HCT116 (cell line): ENCODE measurements around the gene IFRD1. TPM values are rescaled to one million over a fixed set of nuclear protein-coding genes. Genes with fewer than 3 reads are reported as not detected.
A peak's percentile ranks its signal among the peaks of the same experiment; 100 is the strongest.

Source experiments
- ATAC-seq: fragments of 200-7000 bp; cut with Tn5 transposase; 2 replicates; pipeline ENCODE4 v1.9.1; 2020; ENCODE audit warnings: mild to moderate bottlenecking, moderate library complexity
- BruUV-seq: library from RNA; stranded (reverse); fragments of 400-500 nt; replicated peaks from 2 replicates; lab custom pipeline; 2021; lab: Mats Ljungman, UMichigan
- CTCF ChIA-PET: fragments of 300-600 bp; sonication (Branson Sonifier 250); formaldehyde crosslinking; loops from one replicate; lab custom pipeline; 2021; ENCODE audit warnings: antibody characterized with exemption; lab: Charles Lee
- POLR2A ChIA-PET: fragments of 300-600, 350-600 bp; sonication (Branson Sonifier 250); formaldehyde crosslinking; loops from one replicate; lab custom pipeline; 2021; ENCODE audit warnings: antibody characterized with exemption; lab: Charles Lee
- RAD21 ChIA-PET, 2 experiments: fragments of 300-600 bp; sonication (Branson Sonifier 250); formaldehyde crosslinking; loops; one replicate each; lab custom pipeline; 2023; ENCODE audit warnings: low total read pairs in 2 of 2; ENCODE audit not compliant: uncharacterized antibody in 2 of 2, unreplicated experiment in 2 of 2, low non-redundant PET in 1 of 2; lab: Charles Lee
- DNase-seq: peaks from one replicate; pipeline ENCODE4 v3.0.0-alpha.2; 2010; ENCODE audit warnings: low read depth, low spot score
- H2AFZ ChIP-seq: fragments of 200-600 bp; shearing (Covaris generic), sonication (generic); 2 replicates; pipeline ENCODE4 v1.6.1; 2017; ENCODE audit warnings: low read depth, mixed run types, mixed read lengths, antibody characterized with exemption, low read length; ENCODE audit not compliant: poor library complexity, severe bottlenecking
- H3K27ac ChIP-seq: 2 replicates; pipeline ENCODE4 v1.5.1; 2012; ENCODE audit warnings: low read depth, low read length
- H3K27me3 ChIP-seq: fragments of 200-600 bp; sonication (generic); 2 replicates; pipeline ENCODE4 v1.6.1; 2016; ENCODE audit warnings: mixed run types, low read length, mixed read lengths; ENCODE audit not compliant: insufficient read depth
- H3K36me3 ChIP-seq, 2 experiments: fragments of 200-500 bp in 1 of 2; fragments of 200-600 bp in 1 of 2; sonication (Bioruptor generic) in 1 of 2; sonication (generic) in 1 of 2; 2 replicates each; pipeline versions ENCODE4 v1.5.1 to v1.6.1; 2014 to 2016; ENCODE audit warnings: low read length in 2 of 2, inconsistent platforms in 1 of 2, mixed read lengths in 1 of 2, mixed run types in 1 of 2; ENCODE audit not compliant: insufficient read depth in 2 of 2, control insufficient read depth in 1 of 2
- H3K4me1 ChIP-seq, 2 experiments: fragments of 200-600 bp in 1 of 2; sonication (generic) in 1 of 2; 2 replicates each; pipeline versions ENCODE4 v1.5.1 to v1.6.1; 2012 to 2017; ENCODE audit warnings: low read length in 2 of 2, inconsistent platforms in 1 of 2, mild to moderate bottlenecking in 1 of 2, mixed read lengths in 1 of 2, mixed run types in 1 of 2, moderate library complexity in 1 of 2; ENCODE audit not compliant: insufficient read depth in 2 of 2, control insufficient read depth in 1 of 2
- H3K4me2 ChIP-seq: fragments of 200-600 bp; sonication (generic); 2 replicates; pipeline ENCODE4 v1.6.1; 2017; ENCODE audit warnings: mixed run types, low read length, mixed read lengths
- H3K4me3 ChIP-seq, 2 experiments: fragments of 200-600 bp in 1 of 2; sonication (generic) in 1 of 2; replicated peaks in 1 of 2; 2 replicates each; pipeline ENCODE4 v1.5.1; 2011 to 2016; ENCODE audit warnings: low read length in 2 of 2, control low read depth in 1 of 2, low read depth in 1 of 2, mild to moderate bottlenecking in 1 of 2, mixed read lengths in 1 of 2, mixed run types in 1 of 2
- H3K79me2 ChIP-seq: fragments of 200-600 bp; sonication (generic); 2 replicates; pipeline ENCODE4 v1.6.1; 2017; ENCODE audit warnings: mild to moderate bottlenecking, mixed run types, low read length, moderate library complexity, mixed read lengths; ENCODE audit not compliant: insufficient read depth
- H3K9ac ChIP-seq: fragments of 200-600 bp; sonication (generic); 2 replicates; pipeline ENCODE4 v1.6.1; 2016; ENCODE audit warnings: low read length, mixed read lengths
- H3K9me2 ChIP-seq: fragments of 200-600 bp; sonication (generic), shearing (Covaris generic); 2 replicates; pipeline ENCODE4 v1.6.1; 2017; ENCODE audit warnings: mixed run types, mild to moderate bottlenecking, moderate library complexity; ENCODE audit not compliant: insufficient read depth
- H3K9me3 ChIP-seq, 2 experiments: fragments of 200-500 bp in 1 of 2; fragments of 200-600 bp in 1 of 2; sonication (Bioruptor generic) in 1 of 2; sonication (generic) in 1 of 2; 2 replicates each; pipeline ENCODE4 v1.6.1; 2014 to 2017; ENCODE audit warnings: low read length in 2 of 2, mixed read lengths in 2 of 2, inconsistent platforms in 1 of 2, low read depth in 1 of 2, mild to moderate bottlenecking in 1 of 2, mixed run types in 1 of 2, moderate library complexity in 1 of 2; ENCODE audit not compliant: control insufficient read depth in 1 of 2, insufficient read depth in 1 of 2
- H4K20me1 ChIP-seq: fragments of 200-600 bp; sonication (generic), shearing (Covaris generic); 2 replicates; pipeline ENCODE4 v1.6.1; 2017; ENCODE audit warnings: mixed run types, mild to moderate bottlenecking, moderate library complexity; ENCODE audit not compliant: insufficient read depth
- CBX3 ChIP-seq: IDR thresholded peaks from 2 replicates; pipeline ENCODE4 v1.6.1; 2012; ENCODE audit warnings: low read depth
- EGR1 ChIP-seq: IDR thresholded peaks from 2 replicates; pipeline ENCODE4 v1.6.1; 2012; ENCODE audit warnings: low read depth
- ELF1 ChIP-seq: IDR thresholded peaks from 2 replicates; pipeline ENCODE4 v1.6.1; 2012; ENCODE audit warnings: low read depth, borderline replicate concordance
- EZH2 ChIP-seq: fragments of 200-600 bp; sonication (generic); IDR thresholded peaks from 2 replicates; pipeline ENCODE4 v1.6.1; 2017; ENCODE audit warnings: antibody characterized with exemption, mixed run types
- FOSL1 ChIP-seq: IDR thresholded peaks from 2 replicates; pipeline ENCODE4 v1.6.1; 2012; ENCODE audit warnings: low read depth
- POLR2AphosphoS5 ChIP-seq: IDR thresholded peaks from 2 replicates; pipeline ENCODE4 v1.6.1; 2011; ENCODE audit warnings: mild to moderate bottlenecking, low read depth, low read length, moderate library complexity
- RAD21 ChIP-seq: IDR thresholded peaks from 2 replicates; pipeline ENCODE4 v1.6.1; 2012; ENCODE audit warnings: low read depth, mild to moderate bottlenecking
- SP1 ChIP-seq: IDR thresholded peaks from 2 replicates; pipeline ENCODE4 v1.6.1; 2012; ENCODE audit warnings: low read depth
- SRF ChIP-seq: IDR thresholded peaks from 2 replicates; pipeline ENCODE4 v1.6.1; 2012; ENCODE audit warnings: low read depth
- TCF7L2 ChIP-seq: IDR thresholded peaks from 2 replicates; pipeline ENCODE4 v1.7.0; 2011; ENCODE audit warnings: borderline replicate concordance, inconsistent platforms; ENCODE audit not compliant: insufficient read depth, insufficient read length; ENCODE audit errors: extremely low read depth
- YY1 ChIP-seq: IDR thresholded peaks from 2 replicates; pipeline ENCODE4 v1.6.1; 2011; ENCODE audit warnings: low read length, low read depth, moderate library complexity, mild to moderate bottlenecking; ENCODE audit not compliant: insufficient replicate concordance; ENCODE audit errors: extremely low read depth
- ZFX ChIP-seq: fragments of 450-650 bp; IDR thresholded peaks from 2 replicates; pipeline ENCODE4 v1.6.1; 2017
- intact Hi-C: fragments of 100-400 bp; cut with micrococcal nuclease; formaldehyde crosslinking; loops from 2 replicates; pipeline ENCODE4 v1.10.0; 2022
- total RNA-seq: library from RNA; stranded (reverse); gene quantifications from one replicate; pipeline ENCODE4 v1.2.1, GENCODE V29; 2021; ENCODE audit not compliant: unreplicated experiment
- TF ChIP-seq, protein P1 (sequence below), 3 experiments: fragments of 200-600 bp in 1 of 3; sonication (generic) in 1 of 3; IDR thresholded peaks in 2 of 3; conservative IDR thresholded peaks in 1 of 3; 2 replicates each; pipeline ENCODE4 v1.5.1; 2012 to 2017; ENCODE audit warnings: low read depth in 2 of 3, low read length in 2 of 3, antibody characterized with exemption in 1 of 3, borderline replicate concordance in 1 of 3, control low read depth in 1 of 3, mild to moderate bottlenecking in 1 of 3, mixed read lengths in 1 of 3, mixed run types in 1 of 3, moderate library complexity in 1 of 3; ENCODE audit not compliant: insufficient read depth in 1 of 3
- TF ChIP-seq, protein P2 (sequence below): IDR thresholded peaks from 2 replicates; pipeline ENCODE4 v1.6.1; 2012
- TF ChIP-seq, protein P3 (sequence below): IDR thresholded peaks from 2 replicates; pipeline ENCODE4 v1.6.1; 2012; ENCODE audit warnings: low read depth
- TF ChIP-seq, protein P4 (sequence below): IDR thresholded peaks from 2 replicates; pipeline ENCODE4 v1.6.1; 2012

The IFRD1 gene
- total RNA-seq, 1 experiment from 2014 or later: 43.6 TPM

DNA sequence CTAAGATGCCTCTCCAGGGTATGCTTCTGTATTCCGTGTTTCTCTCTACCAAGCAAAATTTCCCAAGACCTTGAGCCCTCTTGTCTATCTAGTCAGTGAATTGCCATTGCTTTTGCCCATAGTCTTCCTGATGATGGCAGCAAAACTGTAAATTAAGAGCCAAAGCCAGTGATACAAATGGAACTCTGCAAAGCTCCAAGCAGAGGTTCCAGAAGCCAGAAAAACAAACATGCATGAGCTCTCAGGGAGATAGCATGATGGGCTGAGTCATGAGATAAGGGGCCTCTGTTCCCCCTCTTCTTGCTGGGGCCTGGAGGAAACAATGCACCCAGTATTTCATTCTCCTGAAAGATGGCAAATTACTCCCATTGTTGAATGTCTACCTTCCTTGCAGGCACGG lies 55.2 kb downstream of the IFRD1 start:
- RAD21 ChIA-PET: no interaction called here
- CTCF ChIA-PET: no interaction called here
- Histone ChIP-seq H3K4me1 (no peaks in the 10 kb centered on the region), H3K27me3 (no peaks in the 10 kb centered on the region), H3K4me3 (no peak overlapping the region), H4K20me1 (no peaks in the 10 kb centered on the region), H2AFZ (no peak overlapping the region), H3K9me3 (no peaks in the 10 kb centered on the region), H3K9me2 (no peaks in the 10 kb centered on the region; the same call in 1 of the 2 replicates), H3K36me3 (no peaks in the 10 kb centered on the region), H3K79me2 (no peaks in the 10 kb centered on the region), H3K27ac (no peak overlapping the region), H3K9ac (no peak overlapping the region), H3K4me2 (no peak overlapping the region)
- POLR2A ChIA-PET: no interaction called here
- no peak for TF ChIP-seq EZH2
- peak; percentile 10; the same call in 1 of the 2 replicates for TF ChIP-seq RAD21
- DNase-seq (no peak), ATAC-seq (no peak)
- BruUV-seq: no TSS peak
- intact Hi-C loops: no loop called here

DNA sequence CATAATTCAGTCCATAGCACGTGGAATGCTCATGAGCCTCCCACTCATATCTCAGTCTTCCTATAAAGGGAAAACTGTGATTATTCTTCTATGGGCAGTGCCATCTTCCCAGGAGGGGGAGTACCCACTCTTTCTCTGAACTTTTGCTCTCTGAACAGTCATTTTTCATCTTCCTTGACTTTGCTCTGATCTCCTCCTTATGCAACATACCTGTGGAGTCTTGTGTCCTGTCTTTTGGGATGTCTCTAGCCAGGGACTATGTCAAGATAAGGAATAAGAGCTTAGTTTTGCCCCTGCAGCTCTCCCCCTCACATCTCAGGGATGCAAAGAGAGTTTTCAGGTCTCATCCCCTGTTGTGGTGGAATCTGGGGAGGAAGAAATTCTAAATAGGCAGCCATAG lies 58.1 kb downstream of the IFRD1 start:
- intact Hi-C loops: no loop called here
- Histone ChIP-seq H3K79me2 (no peaks in the 10 kb centered on the region), H3K9me2 (no peaks in the 10 kb centered on the region; the same call in 1 of the 2 replicates), H3K4me2 (no peak overlapping the region), H3K27me3 (no peaks in the 10 kb centered on the region), H3K9ac (no peak overlapping the region), H3K27ac (no peak overlapping the region), H2AFZ (no peak overlapping the region), H3K9me3 (no peaks in the 10 kb centered on the region), H3K4me3 (no peak overlapping the region), H3K4me1 (no peaks in the 10 kb centered on the region), H4K20me1 (no peaks in the 10 kb centered on the region), H3K36me3 (no peaks in the 10 kb centered on the region)
- RAD21 ChIA-PET: no interaction called here
- CTCF ChIA-PET: no interaction called here
- BruUV-seq: no TSS peak
- no peak for ATAC-seq
- POLR2A ChIA-PET: no interaction called here
- DNase-seq: no peak
- TF ChIP-seq EZH2 (no peak), TCF7L2 (no peak), RAD21 (no peak), POLR2AphosphoS5 (no peak), EGR1 (no peak), SRF (no peak), YY1 (no peak), ZFX (no peak), ELF1 (no peak), SP1 (no peak), FOSL1 (no peak), CBX3 (no peak)
- TF ChIP-seq, protein P1, sequence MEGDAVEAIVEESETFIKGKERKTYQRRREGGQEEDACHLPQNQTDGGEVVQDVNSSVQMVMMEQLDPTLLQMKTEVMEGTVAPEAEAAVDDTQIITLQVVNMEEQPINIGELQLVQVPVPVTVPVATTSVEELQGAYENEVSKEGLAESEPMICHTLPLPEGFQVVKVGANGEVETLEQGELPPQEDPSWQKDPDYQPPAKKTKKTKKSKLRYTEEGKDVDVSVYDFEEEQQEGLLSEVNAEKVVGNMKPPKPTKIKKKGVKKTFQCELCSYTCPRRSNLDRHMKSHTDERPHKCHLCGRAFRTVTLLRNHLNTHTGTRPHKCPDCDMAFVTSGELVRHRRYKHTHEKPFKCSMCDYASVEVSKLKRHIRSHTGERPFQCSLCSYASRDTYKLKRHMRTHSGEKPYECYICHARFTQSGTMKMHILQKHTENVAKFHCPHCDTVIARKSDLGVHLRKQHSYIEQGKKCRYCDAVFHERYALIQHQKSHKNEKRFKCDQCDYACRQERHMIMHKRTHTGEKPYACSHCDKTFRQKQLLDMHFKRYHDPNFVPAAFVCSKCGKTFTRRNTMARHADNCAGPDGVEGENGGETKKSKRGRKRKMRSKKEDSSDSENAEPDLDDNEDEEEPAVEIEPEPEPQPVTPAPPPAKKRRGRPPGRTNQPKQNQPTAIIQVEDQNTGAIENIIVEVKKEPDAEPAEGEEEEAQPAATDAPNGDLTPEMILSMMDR (IDR thresholded peaks at IDR 0.05 in 2 of 3, conservative IDR thresholded peaks at IDR 0.05 in 1 of 3; ENCODE audit: borderline replicate concordance in 1 of 3, insufficient read depth in 1 of 3, low read depth in 2 of 3, low read length in 2 of 3): no peak
- TF ChIP-seq, protein P2, sequence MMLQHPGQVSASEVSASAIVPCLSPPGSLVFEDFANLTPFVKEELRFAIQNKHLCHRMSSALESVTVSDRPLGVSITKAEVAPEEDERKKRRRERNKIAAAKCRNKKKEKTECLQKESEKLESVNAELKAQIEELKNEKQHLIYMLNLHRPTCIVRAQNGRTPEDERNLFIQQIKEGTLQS: no peak
- TF ChIP-seq, protein P3, sequence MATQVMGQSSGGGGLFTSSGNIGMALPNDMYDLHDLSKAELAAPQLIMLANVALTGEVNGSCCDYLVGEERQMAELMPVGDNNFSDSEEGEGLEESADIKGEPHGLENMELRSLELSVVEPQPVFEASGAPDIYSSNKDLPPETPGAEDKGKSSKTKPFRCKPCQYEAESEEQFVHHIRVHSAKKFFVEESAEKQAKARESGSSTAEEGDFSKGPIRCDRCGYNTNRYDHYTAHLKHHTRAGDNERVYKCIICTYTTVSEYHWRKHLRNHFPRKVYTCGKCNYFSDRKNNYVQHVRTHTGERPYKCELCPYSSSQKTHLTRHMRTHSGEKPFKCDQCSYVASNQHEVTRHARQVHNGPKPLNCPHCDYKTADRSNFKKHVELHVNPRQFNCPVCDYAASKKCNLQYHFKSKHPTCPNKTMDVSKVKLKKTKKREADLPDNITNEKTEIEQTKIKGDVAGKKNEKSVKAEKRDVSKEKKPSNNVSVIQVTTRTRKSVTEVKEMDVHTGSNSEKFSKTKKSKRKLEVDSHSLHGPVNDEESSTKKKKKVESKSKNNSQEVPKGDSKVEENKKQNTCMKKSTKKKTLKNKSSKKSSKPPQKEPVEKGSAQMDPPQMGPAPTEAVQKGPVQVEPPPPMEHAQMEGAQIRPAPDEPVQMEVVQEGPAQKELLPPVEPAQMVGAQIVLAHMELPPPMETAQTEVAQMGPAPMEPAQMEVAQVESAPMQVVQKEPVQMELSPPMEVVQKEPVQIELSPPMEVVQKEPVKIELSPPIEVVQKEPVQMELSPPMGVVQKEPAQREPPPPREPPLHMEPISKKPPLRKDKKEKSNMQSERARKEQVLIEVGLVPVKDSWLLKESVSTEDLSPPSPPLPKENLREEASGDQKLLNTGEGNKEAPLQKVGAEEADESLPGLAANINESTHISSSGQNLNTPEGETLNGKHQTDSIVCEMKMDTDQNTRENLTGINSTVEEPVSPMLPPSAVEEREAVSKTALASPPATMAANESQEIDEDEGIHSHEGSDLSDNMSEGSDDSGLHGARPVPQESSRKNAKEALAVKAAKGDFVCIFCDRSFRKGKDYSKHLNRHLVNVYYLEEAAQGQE: no peak
- TF ChIP-seq, protein P4, sequence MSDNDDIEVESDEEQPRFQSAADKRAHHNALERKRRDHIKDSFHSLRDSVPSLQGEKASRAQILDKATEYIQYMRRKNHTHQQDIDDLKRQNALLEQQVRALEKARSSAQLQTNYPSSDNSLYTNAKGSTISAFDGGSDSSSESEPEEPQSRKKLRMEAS: no peak
